ENCODE measurements around the gene ZNF580. TPM values are rescaled to one million over a fixed set of nuclear protein-coding genes. Genes with fewer than 3 reads are reported as not detected.

ZNF580 gene
- total and polyA plus RNA-seq, 7 experiments from 2014 or later, result 14.6 to 109 (median 48.0) TPM

- intact Hi-C loops (cut with micrococcal nuclease), result loop anchor here in 1 of 2 donors (5.0 kb wide), 1 partner anchor 1147 kb away; the partner anchor contains the start of gene LENG9
- Histone ChIP-seq H3K4me1 (ENCODE audit: control insufficient read depth in 2 of 2, insufficient read depth in 2 of 2, low read length in 2 of 2) (peaks cover 7 to 12% of the 10 kb centered on the region in 2 donors), H3K36me3 (ENCODE audit: control insufficient read depth in 2 of 3, insufficient read depth in 3 of 3, low read length in 3 of 3) (peaks cover 0 to 35% (median 3%) of the 10 kb centered on the region in 3 experiments), H3K4me3 (ENCODE audit: low read length) (no peak overlapping the region), H3K27me3 (ENCODE audit: control insufficient read depth in 2 of 2, insufficient read depth in 2 of 2, low read length in 2 of 2) (no peaks in the 10 kb centered on the region), H3K27ac (ENCODE audit: low read depth, low read length) (no peak overlapping the region), H3K9me3 (ENCODE audit: control insufficient read depth in 2 of 3, low read length in 3 of 3) (no peaks in the 10 kb centered on the region)
- CTCF ChIA-PET, result interaction anchor here (0.8 kb wide), 1 partner anchor 24 kb away, joined by 4 read pairs; no protein-coding TSS in a partner anchor
- peaks cover 0 to 3% (median 0%) of the 10 kb centered on the region in 5 donors for H3K27me3 Mint-ChIP-seq
- POLR2A ChIA-PET, result interaction anchor here (6.9 kb wide), 1 partner anchor 16 kb away, joined by 76 read pairs; the partner anchor contains the start of gene ZNF784
- ATAC-seq, result no peak
- peak overlapping the region in 5 of 9 donors; percentile 9 to 59 (median 31) for H3K27ac Mint-ChIP-seq
- peaks cover 44 to 70% (median 63%) of the 10 kb centered on the region in 7 donors for H3K4me1 Mint-ChIP-seq
- H3K9me3 Mint-ChIP-seq, result no peaks in the 10 kb centered on the region
- H3K36me3 Mint-ChIP-seq, result peaks cover 0 to 29% (median 8%) of the 10 kb centered on the region in 5 donors
- DNase-seq, result no peak
- H3K4me3 Mint-ChIP-seq, result no peak overlapping the region
Observed at GRCh38 chr19:55609326-55609725, 31.5 kb upstream of the ZNF580 start.

GRCh38 chr19:55611300-55611982, 29.4 kb upstream of the ZNF580 start:
- H3K27ac Mint-ChIP-seq, result peak overlapping the region in 6 of 9 donors; percentile 10 to 62 (median 30)

DNA sequence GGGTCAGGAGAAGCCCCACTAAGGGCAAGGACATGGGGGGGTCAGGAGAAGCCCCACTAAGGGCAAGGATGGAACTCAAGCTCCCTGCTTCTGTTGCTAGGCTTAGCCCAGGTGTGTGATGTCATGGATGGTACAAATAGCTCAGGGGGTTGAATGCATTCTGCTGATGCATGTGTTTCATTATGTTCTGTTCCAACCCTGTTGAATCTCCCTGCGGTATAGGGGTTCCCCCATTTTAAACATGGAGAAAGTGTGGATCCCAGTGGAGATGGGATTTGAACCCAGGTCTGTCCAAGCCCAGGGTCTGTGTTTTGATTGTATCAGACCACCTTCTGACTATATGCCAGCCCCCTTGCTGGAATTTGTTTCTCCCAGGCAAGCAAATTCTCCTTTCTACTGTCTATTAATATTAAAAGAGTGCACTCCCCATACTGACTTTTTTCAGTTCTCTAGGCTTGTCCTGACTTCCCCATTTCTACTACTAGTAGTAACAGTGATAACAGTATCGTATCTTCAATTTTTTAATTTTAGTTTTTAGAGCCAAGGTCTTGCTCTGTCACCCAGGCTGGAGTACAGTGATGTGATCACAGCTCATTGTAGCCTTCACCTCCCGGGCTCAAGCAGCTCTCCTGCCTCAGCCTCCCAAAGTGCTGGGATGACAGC, 28.7 kb upstream of the ZNF580 start:
- CTCF ChIA-PET, result no interaction called here
- no peaks in the 10 kb centered on the region for H3K9me3 ChIP-seq (ENCODE audit: control insufficient read depth in 2 of 3, low read length in 3 of 3)
- no peak overlapping the region for H3K4me3 Mint-ChIP-seq
- no peak overlapping the region for H3K27ac ChIP-seq (ENCODE audit: low read depth, low read length)
- no peaks in the 10 kb centered on the region for H3K27me3 ChIP-seq (ENCODE audit: control insufficient read depth in 2 of 2, insufficient read depth in 2 of 2, low read length in 2 of 2)
- intact Hi-C loops (cut with micrococcal nuclease), result no loop called here
- H3K9me3 Mint-ChIP-seq, result no peaks in the 10 kb centered on the region
- no peaks in the 10 kb centered on the region for H3K4me1 ChIP-seq (ENCODE audit: control insufficient read depth in 2 of 2, insufficient read depth in 2 of 2, low read length in 2 of 2)
- H3K36me3 ChIP-seq (ENCODE audit: control insufficient read depth in 2 of 3, insufficient read depth in 3 of 3, low read length in 3 of 3), result peaks cover 0 to 55% (median 3%) of the 10 kb centered on the region in 3 experiments
- ATAC-seq, result peak; percentile 46
- H3K27ac Mint-ChIP-seq, result peak overlapping the region in 6 of 9 donors; percentile 11 to 62 (median 27)
- no peak overlapping the region for H3K4me3 ChIP-seq (ENCODE audit: low read length)
- no peaks in the 10 kb centered on the region for H3K27me3 Mint-ChIP-seq
- peaks cover 24 to 50% (median 42%) of the 10 kb centered on the region in 7 donors for H3K4me1 Mint-ChIP-seq
- H3K36me3 Mint-ChIP-seq, result peaks cover 0 to 25% (median 8%) of the 10 kb centered on the region in 5 donors
- DNase-seq, result no peak
- POLR2A ChIA-PET, result interaction anchor here (0.7 kb wide), 1 partner anchor 12 kb away, joined by 3 read pairs; the partner anchor contains the start of gene ZNF524

More at GRCh38 chr19:55611300-55611982, 29.4 kb upstream of the ZNF580 start:
- Histone ChIP-seq H3K27ac (ENCODE audit: low read depth, low read length) (no peak overlapping the region), H3K4me1 (ENCODE audit: control insufficient read depth in 2 of 2, insufficient read depth in 2 of 2, low read length in 2 of 2) (peaks cover 5 to 6% of the 10 kb centered on the region in 2 donors), H3K36me3 (ENCODE audit: control insufficient read depth in 2 of 3, insufficient read depth in 3 of 3, low read length in 3 of 3) (peaks cover 0 to 50% (median 3%) of the 10 kb centered on the region in 3 experiments), H3K27me3 (ENCODE audit: control insufficient read depth in 2 of 2, insufficient read depth in 2 of 2, low read length in 2 of 2) (no peaks in the 10 kb centered on the region), H3K4me3 (ENCODE audit: low read length) (no peak overlapping the region), H3K9me3 (ENCODE audit: control insufficient read depth in 2 of 3, low read length in 3 of 3) (no peaks in the 10 kb centered on the region)
- Mint-ChIP-seq H3K36me3 (peaks cover 0 to 29% (median 8%) of the 10 kb centered on the region in 5 donors), H3K4me1 (peaks cover 31 to 56% (median 49%) of the 10 kb centered on the region in 7 donors), H3K4me3 (no peak overlapping the region), H3K9me3 (no peaks in the 10 kb centered on the region), H3K27me3 (no peaks in the 10 kb centered on the region)
- DNase-seq (no peak), ATAC-seq (no peak)
- ChIA-PET CTCF (no interaction called here), POLR2A (interaction anchor here (0.7 kb wide), 1 partner anchor 12 kb away, joined by 3 read pairs; the partner anchor contains the start of gene ZNF524)
- intact Hi-C loops (cut with micrococcal nuclease), result no loop called here

GRCh38 chr19:55613396-55613795, 27.4 kb upstream of the ZNF580 start:
- H3K27ac ChIP-seq (ENCODE audit: low read depth, low read length), result no peak overlapping the region
- H3K9me3 ChIP-seq (ENCODE audit: control insufficient read depth in 2 of 3, low read length in 3 of 3), result no peaks in the 10 kb centered on the region
- H3K4me3 ChIP-seq (ENCODE audit: low read length), result no peak overlapping the region
- Mint-ChIP-seq H3K27ac (peak overlapping the region in 1 of 9 donors; percentile 65), H3K9me3 (no peaks in the 10 kb centered on the region), H3K27me3 (no peaks in the 10 kb centered on the region), H3K4me3 (no peak overlapping the region), H3K4me1 (peaks cover 18 to 38% (median 33%) of the 10 kb centered on the region in 7 donors), H3K36me3 (peaks cover 0 to 23% (median 6%) of the 10 kb centered on the region in 5 donors)
- H3K4me1 ChIP-seq (ENCODE audit: control insufficient read depth in 2 of 2, insufficient read depth in 2 of 2, low read length in 2 of 2), result no peaks in the 10 kb centered on the region
- POLR2A ChIA-PET, result no interaction called here
- no peaks in the 10 kb centered on the region for H3K27me3 ChIP-seq (ENCODE audit: control insufficient read depth in 2 of 2, insufficient read depth in 2 of 2, low read length in 2 of 2)
- no peak for ATAC-seq
- CTCF ChIA-PET, result no interaction called here
- peaks cover 0 to 61% (median 7%) of the 10 kb centered on the region in 3 experiments for H3K36me3 ChIP-seq (ENCODE audit: control insufficient read depth in 2 of 3, insufficient read depth in 3 of 3, low read length in 3 of 3)
- no peak for DNase-seq
- intact Hi-C loops (cut with micrococcal nuclease), result no loop called here

- no peaks in the 10 kb centered on the region for H3K27me3 ChIP-seq (ENCODE audit: control insufficient read depth in 2 of 2, insufficient read depth in 2 of 2, low read length in 2 of 2)
- Mint-ChIP-seq H3K4me3 (no peak overlapping the region), H3K4me1 (peaks cover 14 to 35% (median 28%) of the 10 kb centered on the region in 7 donors), H3K27me3 (no peaks in the 10 kb centered on the region), H3K27ac (no peak overlapping the region), H3K36me3 (peaks cover 0 to 19% (median 6%) of the 10 kb centered on the region in 5 donors), H3K9me3 (no peaks in the 10 kb centered on the region)
- no peak overlapping the region for H3K4me3 ChIP-seq (ENCODE audit: low read length)
- DNase-seq, result no peak
- ChIA-PET POLR2A (no interaction called here), CTCF (no interaction called here)
- intact Hi-C loops (cut with micrococcal nuclease), result no loop called here
- peaks cover 0 to 56% (median 7%) of the 10 kb centered on the region in 3 experiments for H3K36me3 ChIP-seq (ENCODE audit: control insufficient read depth in 2 of 3, insufficient read depth in 3 of 3, low read length in 3 of 3)
- ATAC-seq, result no peak
- H3K9me3 ChIP-seq (ENCODE audit: control insufficient read depth in 2 of 3, low read length in 3 of 3), result no peaks in the 10 kb centered on the region
- no peak overlapping the region for H3K27ac ChIP-seq (ENCODE audit: low read depth, low read length)
- H3K4me1 ChIP-seq (ENCODE audit: control insufficient read depth in 2 of 2, insufficient read depth in 2 of 2, low read length in 2 of 2), result no peaks in the 10 kb centered on the region
Observed at GRCh38 chr19:55613930-55614710, 26.7 kb upstream of the ZNF580 start.

Data from naive thymus-derived CD4-positive, alpha-beta T cell (primary cell).